K562 (cell line): Measurements from ENCODE around the gene PAFAH1B2. TPM values are rescaled to one million over a fixed set of nuclear protein-coding genes. Genes with fewer than 3 reads are reported as not detected.

Experiments
- CBFA2T3 ChIP-seq: fragments of 450-650 bp; IDR thresholded peaks from 2 replicates; pipeline ENCODE4 v1.6.1; 2017
- CHD2 ChIP-seq: IDR thresholded peaks from 2 replicates; pipeline ENCODE4 v1.6.1; 2011; ENCODE audit warnings: low read depth, low read length
- ETV1 ChIP-seq: fragments of 450-650 bp; conservative IDR thresholded peaks from 2 replicates; pipeline ENCODE4 v1.6.1; 2016; ENCODE audit warnings: missing genetic modification characterization, control low read depth, low read depth, missing compliant biosample characterization
- ETV5 ChIP-seq: sonication (generic); formaldehyde crosslinking; IDR thresholded peaks from 2 replicates; pipeline ENCODE4 v1.4.0; 2020; ENCODE audit warnings: low read depth, mild to moderate bottlenecking, missing genetic modification reagents
- KDM5B ChIP-seq: fragments of 200-600 bp; sonication (generic); IDR thresholded peaks from 2 replicates; pipeline ENCODE4 v1.6.1; 2012; ENCODE audit warnings: low read depth, mild to moderate bottlenecking, moderate library complexity, low read length, control low read depth, inconsistent platforms; ENCODE audit not compliant: insufficient replicate concordance
- KLF6 ChIP-seq: fragments of 250-450 bp; sonication (Bioruptor Pico); IDR thresholded peaks from 2 replicates; pipeline ENCODE4 v1.4.0; 2020; ENCODE audit warnings: mild to moderate bottlenecking, moderate library complexity, borderline replicate concordance
- POLR2AphosphoS2 ChIP-seq: IDR thresholded peaks from 2 replicates; pipeline ENCODE4 v1.6.1; 2012; ENCODE audit warnings: low read length, improper control_type of control experiment
- SIN3A ChIP-seq, 2 experiments: fragments of 150-350 bp in 1 of 2; IDR thresholded peaks; 2 replicates each; pipeline ENCODE4 v1.6.1; 2011 to 2016; ENCODE audit warnings: borderline replicate concordance in 2 of 2, low read depth in 2 of 2, low read length in 2 of 2, mild to moderate bottlenecking in 2 of 2, moderate library complexity in 2 of 2; ENCODE audit not compliant: control insufficient read depth in 1 of 2
- TCFL5 ChIP-seq: fragments of 250-450 bp; sonication (Bioruptor Pico); conservative IDR thresholded peaks from 2 replicates; pipeline ENCODE4 v1.6.1; 2021; ENCODE audit warnings: mild to moderate bottlenecking, moderate library complexity, matching md5 sums
- TSC22D4 ChIP-seq: fragments of 450-650 bp; IDR thresholded peaks from 2 replicates; pipeline ENCODE4 v1.6.1; 2016; ENCODE audit warnings: missing genetic modification characterization, missing biosample characterization, control low read depth
- ZNF586 ChIP-seq: fragments of 450-650 bp; formaldehyde crosslinking; conservative IDR thresholded peaks from 2 replicates; pipeline ENCODE4 v1.4.0; 2020; ENCODE audit warnings: mild to moderate bottlenecking, moderate library complexity
- polyA plus RNA-seq, 8 experiments: library from polyadenylated mRNA; depleted of rRNA in 4 of 8; stranded (reverse) in 5 of 8; unstranded in 3 of 8; fragments of >200 nt; fragmentation: Nextera tagmentation in 2 of 8; fragmentation: Illumina TruSeq in 1 of 8; extraction: Ambion mirVana in 2 of 8; extraction: Trizol in 1 of 8; gene quantifications; 2 replicates each; pipeline versions ENCODE4 v1.2.1 to v1.2.3, GENCODE V29; 2011 to 2014; ENCODE audit warnings: inconsistent platforms in 1 of 8, missing spikeins in 1 of 8
- total RNA-seq, 7 experiments: library from RNA; depleted of rRNA in 6 of 7; stranded (reverse); fragments of >200 nt in 6 of 7; fragmentation: Illumina TruSeq in 2 of 7; extraction: Trizol in 2 of 7; gene quantifications; 2 replicates each; pipeline versions ENCODE4 v1.2.1 to v1.2.3, GENCODE V29; 2011 to 2021; ENCODE audit warnings: low replicate concordance in 1 of 7
- TF ChIP-seq, protein P1 (sequence below): fragments of 450-650 bp; IDR thresholded peaks from 2 replicates; pipeline ENCODE4 v1.6.1; 2016; ENCODE audit warnings: low read depth
- TF ChIP-seq, protein P2 (sequence below), 2 experiments: fragments of 450-650 bp; IDR thresholded peaks; 2 replicates each; pipeline ENCODE4 v1.6.1; 2018; ENCODE audit warnings: mild to moderate bottlenecking in 2 of 2, low read depth in 1 of 2; ENCODE audit not compliant: partially characterized antibody in 2 of 2
- TF ChIP-seq, protein P3 (sequence below): fragments of 450-650 bp; IDR thresholded peaks from 2 replicates; pipeline ENCODE4 v1.6.1; 2016; ENCODE audit warnings: missing biosample characterization, missing genetic modification characterization

The PAFAH1B2 gene
- total and polyA plus RNA-seq, 9 of the 15 experiments (the other 6 are each of a cell fraction or from before 2014, with no cell fraction given), result 27.8 to 94.7 (median 64.9) TPM

DNA sequence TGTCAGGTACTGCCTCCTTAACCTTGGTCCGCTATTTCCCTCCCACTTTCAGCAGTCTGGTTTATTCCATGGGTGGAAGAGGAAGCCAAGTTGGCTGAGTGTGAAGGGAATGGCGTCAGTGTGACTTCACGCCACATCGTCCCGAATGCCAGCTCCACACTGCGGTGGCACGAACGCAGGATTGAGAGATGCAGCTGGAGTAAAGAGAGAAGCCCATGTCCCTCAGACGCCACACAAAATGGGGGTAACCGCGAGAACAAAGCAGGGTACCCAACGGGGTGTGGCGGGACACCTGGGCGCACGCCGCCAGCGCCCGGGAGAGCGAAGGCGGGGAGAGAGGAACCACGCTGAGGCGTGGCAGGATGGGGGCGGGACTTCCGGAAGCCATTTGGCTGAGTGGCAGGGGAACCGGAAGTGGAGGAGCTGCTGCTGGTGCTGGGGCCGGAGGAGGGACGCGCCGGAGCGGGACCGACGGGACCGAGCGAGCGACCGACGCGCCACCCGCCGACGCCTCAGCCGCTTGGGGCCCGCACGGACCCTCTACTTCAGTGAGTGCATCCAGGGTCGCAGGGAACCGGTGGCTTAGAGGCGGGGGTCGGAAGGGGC, at the start of gene PAFAH1B2 (continued):
- TF ChIP-seq KDM5B, result peak; percentile 97
- peak; percentile 67 to 78; a peak in 3 of 4 replicates for TF ChIP-seq SIN3A (IDR thresholded peaks at IDR 0.05; ENCODE audit: borderline replicate concordance in 2 of 2, control insufficient read depth in 1 of 2, low read depth in 2 of 2, low read length in 2 of 2)
- TF ChIP-seq, protein P1, sequence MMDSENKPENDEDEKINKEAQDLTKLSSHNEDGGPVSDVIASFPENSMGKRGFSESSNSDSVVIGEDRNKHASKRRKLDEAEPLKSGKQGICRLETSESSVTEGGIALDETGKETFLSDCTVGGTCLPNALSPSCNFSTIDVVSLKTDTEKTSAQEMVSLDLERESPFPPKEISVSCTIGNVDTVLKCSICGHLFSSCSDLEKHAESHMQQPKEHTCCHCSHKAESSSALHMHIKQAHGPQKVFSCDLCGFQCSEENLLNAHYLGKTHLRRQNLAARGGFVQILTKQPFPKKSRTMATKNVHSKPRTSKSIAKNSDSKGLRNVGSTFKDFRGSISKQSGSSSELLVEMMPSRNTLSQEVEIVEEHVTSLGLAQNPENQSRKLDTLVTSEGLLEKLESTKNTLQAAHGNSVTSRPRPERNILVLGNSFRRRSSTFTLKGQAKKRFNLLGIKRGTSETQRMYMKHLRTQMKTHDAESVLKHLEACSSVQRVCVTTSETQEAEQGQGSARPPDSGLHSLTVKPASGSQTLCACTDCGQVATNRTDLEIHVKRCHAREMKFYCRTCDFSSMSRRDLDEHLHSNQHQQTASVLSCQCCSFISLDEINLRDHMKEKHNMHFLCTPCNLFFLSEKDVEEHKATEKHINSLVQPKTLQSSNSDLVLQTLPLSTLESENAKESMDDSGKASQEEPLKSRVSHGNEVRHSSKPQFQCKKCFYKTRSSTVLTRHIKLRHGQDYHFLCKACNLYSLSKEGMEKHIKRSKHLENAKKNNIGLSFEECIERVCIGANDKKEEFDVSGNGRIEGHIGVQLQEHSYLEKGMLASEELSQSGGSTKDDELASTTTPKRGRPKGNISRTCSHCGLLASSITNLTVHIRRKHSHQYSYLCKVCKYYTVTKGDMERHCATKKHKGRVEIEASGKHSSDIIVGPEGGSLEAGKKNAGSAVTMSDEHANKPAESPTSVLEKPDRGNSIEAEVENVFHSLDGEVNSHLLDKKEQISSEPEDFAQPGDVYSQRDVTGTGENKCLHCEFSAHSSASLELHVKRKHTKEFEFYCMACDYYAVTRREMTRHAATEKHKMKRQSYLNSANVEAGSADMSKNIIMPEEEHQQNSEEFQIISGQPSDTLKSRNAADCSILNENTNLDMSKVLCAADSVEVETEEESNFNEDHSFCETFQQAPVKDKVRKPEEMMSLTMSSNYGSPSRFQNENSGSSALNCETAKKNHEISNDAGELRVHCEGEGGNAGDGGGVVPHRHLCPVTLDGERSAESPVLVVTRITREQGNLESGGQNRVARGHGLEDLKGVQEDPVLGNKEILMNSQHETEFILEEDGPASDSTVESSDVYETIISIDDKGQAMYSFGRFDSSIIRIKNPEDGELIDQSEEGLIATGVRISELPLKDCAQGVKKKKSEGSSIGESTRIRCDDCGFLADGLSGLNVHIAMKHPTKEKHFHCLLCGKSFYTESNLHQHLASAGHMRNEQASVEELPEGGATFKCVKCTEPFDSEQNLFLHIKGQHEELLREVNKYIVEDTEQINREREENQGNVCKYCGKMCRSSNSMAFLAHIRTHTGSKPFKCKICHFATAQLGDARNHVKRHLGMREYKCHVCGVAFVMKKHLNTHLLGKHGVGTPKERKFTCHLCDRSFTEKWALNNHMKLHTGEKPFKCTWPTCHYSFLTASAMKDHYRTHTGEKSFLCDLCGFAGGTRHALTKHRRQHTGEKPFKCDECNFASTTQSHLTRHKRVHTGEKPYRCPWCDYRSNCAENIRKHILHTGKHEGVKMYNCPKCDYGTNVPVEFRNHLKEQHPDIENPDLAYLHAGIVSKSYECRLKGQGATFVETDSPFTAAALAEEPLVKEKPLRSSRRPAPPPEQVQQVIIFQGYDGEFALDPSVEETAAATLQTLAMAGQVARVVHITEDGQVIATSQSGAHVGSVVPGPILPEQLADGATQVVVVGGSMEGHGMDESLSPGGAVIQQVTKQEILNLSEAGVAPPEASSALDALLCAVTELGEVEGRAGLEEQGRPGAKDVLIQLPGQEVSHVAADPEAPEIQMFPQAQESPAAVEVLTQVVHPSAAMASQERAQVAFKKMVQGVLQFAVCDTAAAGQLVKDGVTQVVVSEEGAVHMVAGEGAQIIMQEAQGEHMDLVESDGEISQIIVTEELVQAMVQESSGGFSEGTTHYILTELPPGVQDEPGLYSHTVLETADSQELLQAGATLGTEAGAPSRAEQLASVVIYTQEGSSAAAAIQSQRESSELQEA, result no peak
- TF ChIP-seq, protein P2, sequence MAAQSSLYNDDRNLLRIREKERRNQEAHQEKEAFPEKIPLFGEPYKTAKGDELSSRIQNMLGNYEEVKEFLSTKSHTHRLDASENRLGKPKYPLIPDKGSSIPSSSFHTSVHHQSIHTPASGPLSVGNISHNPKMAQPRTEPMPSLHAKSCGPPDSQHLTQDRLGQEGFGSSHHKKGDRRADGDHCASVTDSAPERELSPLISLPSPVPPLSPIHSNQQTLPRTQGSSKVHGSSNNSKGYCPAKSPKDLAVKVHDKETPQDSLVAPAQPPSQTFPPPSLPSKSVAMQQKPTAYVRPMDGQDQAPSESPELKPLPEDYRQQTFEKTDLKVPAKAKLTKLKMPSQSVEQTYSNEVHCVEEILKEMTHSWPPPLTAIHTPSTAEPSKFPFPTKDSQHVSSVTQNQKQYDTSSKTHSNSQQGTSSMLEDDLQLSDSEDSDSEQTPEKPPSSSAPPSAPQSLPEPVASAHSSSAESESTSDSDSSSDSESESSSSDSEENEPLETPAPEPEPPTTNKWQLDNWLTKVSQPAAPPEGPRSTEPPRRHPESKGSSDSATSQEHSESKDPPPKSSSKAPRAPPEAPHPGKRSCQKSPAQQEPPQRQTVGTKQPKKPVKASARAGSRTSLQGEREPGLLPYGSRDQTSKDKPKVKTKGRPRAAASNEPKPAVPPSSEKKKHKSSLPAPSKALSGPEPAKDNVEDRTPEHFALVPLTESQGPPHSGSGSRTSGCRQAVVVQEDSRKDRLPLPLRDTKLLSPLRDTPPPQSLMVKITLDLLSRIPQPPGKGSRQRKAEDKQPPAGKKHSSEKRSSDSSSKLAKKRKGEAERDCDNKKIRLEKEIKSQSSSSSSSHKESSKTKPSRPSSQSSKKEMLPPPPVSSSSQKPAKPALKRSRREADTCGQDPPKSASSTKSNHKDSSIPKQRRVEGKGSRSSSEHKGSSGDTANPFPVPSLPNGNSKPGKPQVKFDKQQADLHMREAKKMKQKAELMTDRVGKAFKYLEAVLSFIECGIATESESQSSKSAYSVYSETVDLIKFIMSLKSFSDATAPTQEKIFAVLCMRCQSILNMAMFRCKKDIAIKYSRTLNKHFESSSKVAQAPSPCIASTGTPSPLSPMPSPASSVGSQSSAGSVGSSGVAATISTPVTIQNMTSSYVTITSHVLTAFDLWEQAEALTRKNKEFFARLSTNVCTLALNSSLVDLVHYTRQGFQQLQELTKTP (IDR thresholded peaks at IDR 0.05; ENCODE audit: low read depth in 1 of 2, partially characterized antibody in 2 of 2), result no peak
- TF ChIP-seq CBFA2T3, result 0 out of 2 replicates have a peak, but pooled peaks have one; percentile 20
- TF ChIP-seq TCFL5 (CRISPR knock-in tag), result no peak
- TF ChIP-seq POLR2AphosphoS2, result no peak
- TF ChIP-seq TSC22D4, result no peak
- TF ChIP-seq ETV5 (CRISPR knock-in tag), result peak; percentile 86
- no peak for TF ChIP-seq ZNF586 (CRISPR knock-in tag)
- TF ChIP-seq, protein P3, sequence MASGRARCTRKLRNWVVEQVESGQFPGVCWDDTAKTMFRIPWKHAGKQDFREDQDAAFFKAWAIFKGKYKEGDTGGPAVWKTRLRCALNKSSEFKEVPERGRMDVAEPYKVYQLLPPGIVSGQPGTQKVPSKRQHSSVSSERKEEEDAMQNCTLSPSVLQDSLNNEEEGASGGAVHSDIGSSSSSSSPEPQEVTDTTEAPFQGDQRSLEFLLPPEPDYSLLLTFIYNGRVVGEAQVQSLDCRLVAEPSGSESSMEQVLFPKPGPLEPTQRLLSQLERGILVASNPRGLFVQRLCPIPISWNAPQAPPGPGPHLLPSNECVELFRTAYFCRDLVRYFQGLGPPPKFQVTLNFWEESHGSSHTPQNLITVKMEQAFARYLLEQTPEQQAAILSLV (tag), result no peak
- TF ChIP-seq KLF6, result no peak; the same call in 1 of the 2 replicates
- no peak for TF ChIP-seq CHD2
- peak; percentile 78 for TF ChIP-seq ETV1 (tag)
